Stimulated activated CD4-positive, alpha-beta T cell treated with anti-CD3 and anti-CD28 coated beads, TNF-alpha, amount 100 ng/mL, for 48 hours (primary cell): ENCODE data around the gene LRRC3.
"Not testable (repeated sequence)": the region's sequence is repeated elsewhere in the genome, so short reads cannot be mapped to it uniquely, and the experiment has no call there.

Source experiments
- DNase-seq, 3 donors: peaks; one replicate each; pipeline ENCODE4 v3.0.0-alpha.2; 2020; ENCODE audit warnings: low read depth in 3 of 3

LRRC3 gene

GRCh38 chr21:44454747-44455523, at the start of gene LRRC3:
Gene LRRC3, plus strand, starts transcription at chr21:44455510. Its CDS starts 1,135 bp downstream, at chr21:44456645.
- peak; percentile 67 to 89 (median 72) for DNase-seq

DNA sequence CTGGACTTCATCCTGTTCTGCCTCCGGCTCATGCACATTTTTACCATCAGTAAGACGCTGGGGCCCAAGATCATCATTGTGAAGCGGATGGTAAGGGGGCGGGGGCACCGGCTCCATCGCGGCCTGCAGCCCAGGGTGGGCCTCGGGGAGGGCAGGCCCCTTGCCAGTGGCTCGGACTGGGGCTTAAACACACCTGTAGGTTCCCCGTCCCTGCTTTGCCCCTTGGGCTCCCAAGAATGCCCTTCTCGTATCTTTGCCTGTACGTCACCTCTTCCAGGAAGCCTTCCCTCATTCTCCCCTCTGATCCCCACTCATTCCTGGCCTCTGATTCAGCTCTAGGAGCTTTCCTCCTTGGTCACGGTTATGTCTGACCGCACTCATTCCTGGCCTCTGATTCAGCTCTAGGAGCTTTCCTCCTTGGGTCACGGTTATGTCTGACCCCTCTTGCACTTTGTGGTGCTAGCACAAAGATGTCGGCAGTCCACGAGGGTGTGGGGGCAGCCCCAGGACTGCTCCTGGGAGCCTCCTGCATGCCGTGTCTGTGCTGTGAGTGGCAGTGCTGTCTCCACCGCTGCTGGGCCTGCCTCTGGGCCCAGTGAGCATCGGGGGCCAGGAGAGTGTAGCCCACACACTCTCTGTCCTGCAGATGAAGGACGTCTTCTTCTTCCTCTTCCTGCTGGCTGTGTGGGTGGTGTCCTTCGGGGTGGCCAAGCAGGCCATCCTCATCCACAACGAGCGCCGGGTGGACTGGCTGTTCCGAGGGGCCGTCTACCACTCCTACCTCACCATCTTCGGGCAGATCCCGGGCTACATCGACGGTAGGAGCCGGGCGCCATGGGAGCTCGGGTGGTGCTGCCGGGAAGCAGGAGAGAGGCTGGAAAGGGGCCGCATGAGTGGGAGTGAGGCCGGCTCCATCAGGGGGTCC, 49.1 kb upstream of the LRRC3 start:
- DNase-seq = no peak

DNA sequence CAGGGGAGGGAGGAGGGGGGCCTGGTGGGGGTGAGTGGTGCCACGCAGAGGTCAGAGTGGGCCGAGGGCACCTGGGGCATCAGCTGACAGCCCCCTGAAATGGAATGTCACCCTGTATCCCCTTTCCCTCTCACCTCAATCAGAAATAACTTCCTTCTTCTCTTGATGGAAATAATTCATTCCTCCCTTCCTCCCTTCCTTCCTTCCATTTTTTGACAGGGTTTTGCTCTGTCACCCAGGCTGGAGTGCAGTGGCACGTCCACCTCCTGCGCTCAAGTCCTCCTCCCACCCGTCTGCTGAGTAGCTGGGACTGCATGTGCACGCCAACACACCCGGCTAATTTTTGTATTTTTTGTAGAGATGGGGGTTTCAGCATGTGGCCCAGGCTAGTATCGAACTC, 48.4 kb upstream of the LRRC3 start:
- no peak for DNase-seq

GRCh38 chr21:44407493-44407892, 47.8 kb upstream of the LRRC3 start:
- DNase-seq = peak in 2 of 3 donors; percentile 12 to 18

- no peak for DNase-seq
These were observed 47.1 kb upstream of the LRRC3 start for GRCh38 chr21:44408226-44408625.

GRCh38 chr21:44413566-44414290, 41.6 kb upstream of the LRRC3 start:
- DNase-seq = no peak

DNA sequence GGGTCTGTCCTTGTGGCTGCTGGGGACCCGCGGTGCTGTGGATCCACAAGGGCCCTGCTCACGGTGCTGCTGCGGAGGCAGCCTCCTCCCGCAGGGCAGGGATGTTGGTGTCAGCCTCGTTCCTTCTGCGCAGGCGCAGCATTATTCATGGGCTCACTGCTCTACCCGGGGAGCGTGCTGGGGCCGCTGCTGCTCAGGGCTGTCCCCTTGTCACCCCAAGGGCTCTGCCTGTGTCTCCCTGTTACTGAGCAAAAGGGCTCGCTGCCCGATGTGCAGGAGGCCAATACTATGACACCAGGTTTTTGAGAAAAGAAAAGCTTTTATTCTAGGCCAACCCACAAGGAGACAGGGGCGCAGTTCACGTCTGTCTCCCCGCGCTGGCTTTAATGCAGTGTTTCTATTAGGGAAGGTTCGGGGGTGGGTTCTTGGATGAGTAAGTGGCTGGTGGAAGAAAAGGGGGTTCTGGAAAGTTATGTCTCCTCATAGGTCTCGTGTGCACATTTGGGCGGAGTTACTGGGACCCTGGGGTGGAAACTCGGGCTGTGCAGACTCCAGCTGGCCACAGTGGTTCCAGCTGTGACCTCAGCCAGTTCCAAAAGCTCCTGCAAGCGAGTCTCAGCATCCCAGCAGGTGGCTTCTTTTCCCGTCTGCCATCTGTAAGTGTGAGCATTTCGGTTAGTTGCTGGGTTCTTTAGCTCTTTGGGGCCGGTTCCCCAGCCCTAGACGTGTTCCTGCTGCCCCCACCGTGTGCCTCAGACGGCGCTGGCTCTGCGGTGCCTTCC, 40.8 kb upstream of the LRRC3 start:
- DNase-seq = no peak

GRCh38 chr21:44415073-44416025, 40.0 kb upstream of the LRRC3 start:
- no peak for DNase-seq

DNA sequence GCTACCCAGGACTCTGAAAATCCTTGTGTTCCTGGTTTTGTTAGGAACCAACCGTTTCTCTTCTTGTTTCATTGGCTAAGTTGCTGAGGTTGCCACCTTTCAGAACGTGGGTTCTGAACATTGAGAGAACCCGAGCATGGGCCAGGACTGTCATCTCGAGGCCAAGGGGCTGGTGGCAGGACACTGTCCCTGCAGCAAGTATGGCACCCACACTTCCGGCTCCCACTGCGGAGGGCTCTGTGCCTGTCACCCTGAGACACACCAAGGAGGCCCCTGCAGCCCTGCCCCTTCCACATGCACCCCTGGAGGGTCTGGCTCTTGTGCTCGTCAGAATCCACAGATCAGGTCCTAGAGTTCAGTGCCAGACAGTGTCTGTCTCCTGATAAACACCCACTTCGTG, 39.1 kb upstream of the LRRC3 start:
- no peak for DNase-seq

DNA sequence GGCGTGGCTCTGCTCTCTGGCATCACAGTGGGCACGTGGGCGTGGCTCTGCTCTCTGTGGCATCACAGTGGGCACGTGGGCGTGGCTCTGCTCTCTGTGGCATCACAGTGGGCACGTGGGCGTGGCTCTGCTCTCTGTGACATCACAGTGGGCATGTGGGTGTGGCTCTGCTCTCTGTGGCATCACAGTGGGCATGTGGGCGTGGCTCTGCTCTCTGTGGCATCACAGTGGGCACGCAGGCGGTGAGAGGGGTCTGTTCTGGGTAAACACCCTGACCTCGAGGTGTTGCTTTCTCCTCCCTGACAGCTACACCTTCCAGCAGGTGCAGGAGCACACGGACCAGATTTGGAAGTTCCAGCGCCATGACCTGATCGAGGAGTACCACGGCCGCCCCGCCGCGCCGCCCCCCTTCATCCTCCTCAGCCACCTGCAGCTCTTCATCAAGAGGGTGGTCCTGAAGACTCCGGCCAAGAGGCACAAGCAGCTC, 37.6 kb upstream of the LRRC3 start:
- not testable (repeated sequence) for DNase-seq

GRCh38 chr21:44418108-44418875, 37.0 kb upstream of the LRRC3 start:
- DNase-seq = no peak

DNA sequence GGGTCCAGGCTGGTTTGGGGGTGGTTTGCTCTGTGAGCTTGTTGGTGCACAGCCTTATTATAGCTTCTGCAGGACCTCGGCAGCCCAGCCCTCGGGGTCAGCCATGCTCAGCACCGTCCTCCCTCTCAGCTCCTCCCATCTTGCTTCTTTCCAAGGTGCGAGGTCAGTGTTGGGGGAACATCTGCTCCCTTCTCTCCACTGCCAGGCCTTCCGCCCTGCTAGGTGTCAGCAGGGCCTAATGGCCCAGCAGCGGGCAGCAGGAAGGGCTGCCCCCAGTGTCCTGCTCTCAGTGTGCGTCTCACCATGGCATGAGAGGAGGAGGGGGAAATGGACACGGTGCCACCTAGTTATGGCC, 36.5 kb upstream of the LRRC3 start:
- DNase-seq = no peak

DNA sequence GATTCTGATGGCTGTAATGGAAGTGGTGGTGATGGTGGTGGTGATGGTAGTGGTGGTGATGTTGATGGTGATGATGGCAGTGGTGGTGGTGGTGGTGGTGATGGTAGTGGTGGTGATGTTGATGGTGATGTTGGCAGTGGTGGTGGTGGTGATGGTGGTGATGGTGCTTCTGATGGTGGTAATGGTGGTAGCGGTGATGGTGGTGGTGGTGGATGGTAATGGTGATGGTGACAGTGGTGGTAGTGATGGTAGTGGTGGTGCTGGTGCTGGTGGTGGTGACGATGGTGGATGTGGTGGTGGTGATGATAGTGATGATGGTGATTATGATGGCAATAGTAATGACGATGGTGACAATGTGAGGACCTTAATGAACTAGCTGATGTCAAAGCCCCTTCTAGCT, 35.6 kb upstream of the LRRC3 start:
- DNase-seq = no peak

GRCh38 chr21:44420416-44421205, 34.7 kb upstream of the LRRC3 start:
- no peak for DNase-seq

DNA sequence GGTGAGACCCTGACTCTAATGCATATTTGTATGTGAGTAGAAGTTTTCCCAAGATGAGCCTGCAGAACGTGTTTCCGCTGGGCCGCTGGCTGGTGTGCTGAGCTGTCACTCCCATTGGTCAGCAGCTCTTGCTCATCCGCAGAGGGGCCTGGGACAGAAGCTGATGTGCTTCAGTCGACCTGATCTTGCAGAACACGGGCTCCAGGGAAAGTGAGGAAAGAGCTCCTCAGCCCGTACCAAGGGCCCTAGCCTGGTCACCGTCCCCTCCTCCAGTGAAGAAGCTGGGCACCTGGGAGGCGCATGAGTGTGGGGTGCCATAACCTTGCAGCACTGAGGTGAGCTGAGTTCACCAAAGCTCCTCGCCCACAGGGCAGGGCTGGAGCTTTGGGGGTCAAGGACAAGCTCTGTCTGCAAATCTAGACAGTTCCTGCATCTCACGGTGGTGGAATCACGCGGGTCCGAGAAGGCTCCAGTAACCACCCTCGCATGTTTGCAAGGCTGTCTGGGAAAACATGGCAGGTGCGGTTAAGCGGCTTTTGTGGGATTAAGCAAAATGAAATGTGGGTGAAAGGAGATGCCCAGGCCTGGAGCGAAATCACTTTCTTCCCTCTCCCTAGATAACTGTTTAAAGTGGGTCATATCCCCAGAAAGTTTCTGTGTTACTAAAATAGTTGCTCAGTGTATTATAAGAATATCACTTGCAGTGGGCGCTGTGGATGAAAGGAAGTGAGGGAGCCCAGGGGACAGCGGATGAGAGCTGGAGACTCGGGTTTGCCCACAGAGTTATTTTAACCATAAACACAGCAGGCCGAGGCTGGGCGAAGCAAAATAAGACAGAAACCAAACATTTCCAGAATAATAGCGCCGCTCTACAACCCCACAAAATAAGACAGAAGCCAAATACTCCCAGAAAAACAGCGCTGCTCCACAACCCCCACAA, 33.1 kb upstream of the LRRC3 start:
- no peak for DNase-seq

GRCh38 chr21:44423312-44423821, 31.9 kb upstream of the LRRC3 start:
- DNase-seq = no peak

- no peak for DNase-seq
These were observed 31.2 kb upstream of the LRRC3 start for GRCh38 chr21:44423941-44424607.
